GM12801 (cell line): ENCODE results near the gene DDIT4.

ENCODE experiments used
- CTCF ChIP-seq: IDR thresholded peaks from one replicate; pipeline ENCODE4 v1.5.1; 2011; ENCODE audit warnings: control low read depth; ENCODE audit not compliant: insufficient read length; ENCODE audit errors: extremely low read depth

DDIT4 gene

GRCh38 chr10:72323771-72324191, 50.1 kb downstream of the DDIT4 start:
- TF ChIP-seq CTCF, result no peak
